Fibroblast of mammary gland (primary cell): ENCODE results near the gene PRSS36.

Experiments
- DNase-seq: peaks from one replicate; pipeline ENCODE4 v3.0.0-alpha.2; 2010; ENCODE audit warnings: low read depth
- H3K4me3 ChIP-seq: 2 replicates; pipeline ENCODE4 v1.5.1; 2011; ENCODE audit warnings: low read depth, mild to moderate bottlenecking, low read length, moderate library complexity; ENCODE audit not compliant: control insufficient read depth
- TF ChIP-seq, protein P1 (sequence below): conservative IDR thresholded peaks from 2 replicates; pipeline ENCODE4 v1.5.1; 2011; ENCODE audit warnings: low read depth, low read length, inconsistent platforms; ENCODE audit not compliant: control insufficient read depth, insufficient read depth

The PRSS36 gene

DNA sequence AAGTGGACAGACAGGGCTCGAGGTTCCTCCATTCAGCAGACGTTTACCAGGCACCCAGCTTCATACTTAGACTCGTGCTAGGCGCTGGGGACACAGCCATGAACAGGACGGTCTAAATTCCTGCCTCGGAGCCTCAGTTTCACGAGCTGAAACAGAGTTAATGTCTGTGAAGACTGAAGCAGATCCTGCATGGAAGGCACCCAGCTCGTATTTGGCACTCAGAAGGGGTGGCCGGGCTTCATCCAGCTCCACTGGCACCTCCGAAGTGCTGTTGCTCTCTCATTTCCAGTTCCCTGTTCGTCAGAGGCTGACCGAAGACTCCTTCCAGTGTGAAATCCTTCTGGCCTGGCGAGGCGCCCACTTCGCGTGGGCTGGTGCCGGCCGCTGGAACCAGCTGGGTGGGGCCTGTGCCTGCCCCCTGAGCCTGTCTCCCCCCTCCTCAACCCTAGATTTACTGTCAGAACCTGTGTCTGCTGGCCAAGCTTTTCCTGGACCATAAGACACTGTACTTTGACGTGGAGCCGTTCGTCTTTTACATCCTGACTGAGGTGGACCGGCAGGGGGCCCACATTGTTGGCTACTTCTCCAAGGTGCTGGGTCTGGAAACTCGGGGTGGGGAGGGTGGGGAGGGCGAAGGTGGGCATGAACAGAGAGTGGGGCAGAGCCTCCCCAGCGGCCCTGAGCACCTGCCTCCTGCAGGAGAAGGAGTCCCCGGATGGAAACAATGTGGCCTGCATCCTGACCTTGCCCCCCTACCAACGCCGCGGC, 20.1 kb downstream of the PRSS36 start:
- no peak overlapping the region for H3K4me3 ChIP-seq
- TF ChIP-seq, protein P1, sequence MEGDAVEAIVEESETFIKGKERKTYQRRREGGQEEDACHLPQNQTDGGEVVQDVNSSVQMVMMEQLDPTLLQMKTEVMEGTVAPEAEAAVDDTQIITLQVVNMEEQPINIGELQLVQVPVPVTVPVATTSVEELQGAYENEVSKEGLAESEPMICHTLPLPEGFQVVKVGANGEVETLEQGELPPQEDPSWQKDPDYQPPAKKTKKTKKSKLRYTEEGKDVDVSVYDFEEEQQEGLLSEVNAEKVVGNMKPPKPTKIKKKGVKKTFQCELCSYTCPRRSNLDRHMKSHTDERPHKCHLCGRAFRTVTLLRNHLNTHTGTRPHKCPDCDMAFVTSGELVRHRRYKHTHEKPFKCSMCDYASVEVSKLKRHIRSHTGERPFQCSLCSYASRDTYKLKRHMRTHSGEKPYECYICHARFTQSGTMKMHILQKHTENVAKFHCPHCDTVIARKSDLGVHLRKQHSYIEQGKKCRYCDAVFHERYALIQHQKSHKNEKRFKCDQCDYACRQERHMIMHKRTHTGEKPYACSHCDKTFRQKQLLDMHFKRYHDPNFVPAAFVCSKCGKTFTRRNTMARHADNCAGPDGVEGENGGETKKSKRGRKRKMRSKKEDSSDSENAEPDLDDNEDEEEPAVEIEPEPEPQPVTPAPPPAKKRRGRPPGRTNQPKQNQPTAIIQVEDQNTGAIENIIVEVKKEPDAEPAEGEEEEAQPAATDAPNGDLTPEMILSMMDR = peak; percentile 17
- DNase-seq = peak; percentile 61

DNA sequence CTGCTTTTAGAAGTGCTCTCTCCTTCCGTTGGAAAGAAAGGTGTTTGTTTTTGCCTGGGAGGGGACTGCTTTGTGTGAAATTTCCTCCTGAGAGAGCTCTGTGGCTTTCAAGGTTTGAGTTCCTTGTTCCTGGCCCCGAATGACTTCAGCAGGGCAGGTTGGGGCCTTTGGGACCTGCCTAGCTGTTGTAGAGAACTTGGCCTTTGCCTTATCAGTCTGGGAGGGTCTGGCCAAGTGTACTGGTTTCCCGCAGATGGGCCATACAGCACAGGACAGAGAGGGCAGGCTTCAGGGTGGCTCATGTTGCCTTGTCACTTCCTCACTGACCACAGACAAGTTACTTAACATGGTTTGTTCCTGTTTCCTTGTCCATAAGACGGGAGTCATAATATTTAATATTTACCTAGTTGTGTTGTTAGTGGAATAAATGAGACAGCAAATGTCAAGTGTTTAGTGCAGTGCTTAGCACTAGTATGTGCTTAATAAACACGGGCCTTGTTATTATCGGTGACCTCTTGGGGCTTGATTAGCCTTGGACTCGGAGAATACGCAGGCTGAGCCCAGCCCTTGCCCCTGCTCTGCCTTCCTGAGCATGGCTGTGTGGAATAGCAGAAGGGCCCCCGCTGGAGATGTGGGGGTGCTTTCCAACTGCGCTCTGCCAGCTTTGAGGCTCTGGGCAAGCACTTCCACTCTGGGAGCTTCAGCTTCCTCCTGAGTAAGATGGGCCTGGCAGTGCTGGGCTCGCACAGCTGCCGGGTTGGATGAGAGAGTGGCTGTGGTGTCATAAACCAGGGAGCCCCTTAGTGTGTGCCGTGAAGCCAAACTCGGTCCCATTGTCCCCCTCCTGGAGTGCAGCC, 20.9 kb downstream of the PRSS36 start:
- H3K4me3 ChIP-seq = no peak overlapping the region
- TF ChIP-seq, protein P1 = no peak
- DNase-seq = no peak

DNA sequence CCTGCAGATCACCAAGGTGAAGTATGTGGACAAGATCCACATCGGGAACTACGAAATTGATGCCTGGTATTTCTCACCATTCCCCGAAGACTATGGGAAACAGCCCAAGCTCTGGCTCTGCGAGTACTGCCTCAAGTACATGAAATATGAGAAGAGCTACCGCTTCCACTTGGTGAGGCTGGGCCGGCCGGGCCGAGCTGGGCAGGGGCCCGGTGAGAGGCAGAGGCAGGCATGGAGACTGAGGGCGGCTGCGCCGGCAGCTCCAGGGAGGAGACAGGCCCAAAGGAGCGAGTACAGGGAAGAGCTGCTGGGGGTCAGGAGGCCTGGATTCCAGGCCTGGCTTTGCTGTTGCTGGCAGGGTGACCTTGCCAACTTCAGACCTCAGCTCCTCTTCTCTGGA, 22.7 kb downstream of the PRSS36 start:
- TF ChIP-seq, protein P1 = no peak
- H3K4me3 ChIP-seq = no peak overlapping the region
- DNase-seq = no peak

DNA sequence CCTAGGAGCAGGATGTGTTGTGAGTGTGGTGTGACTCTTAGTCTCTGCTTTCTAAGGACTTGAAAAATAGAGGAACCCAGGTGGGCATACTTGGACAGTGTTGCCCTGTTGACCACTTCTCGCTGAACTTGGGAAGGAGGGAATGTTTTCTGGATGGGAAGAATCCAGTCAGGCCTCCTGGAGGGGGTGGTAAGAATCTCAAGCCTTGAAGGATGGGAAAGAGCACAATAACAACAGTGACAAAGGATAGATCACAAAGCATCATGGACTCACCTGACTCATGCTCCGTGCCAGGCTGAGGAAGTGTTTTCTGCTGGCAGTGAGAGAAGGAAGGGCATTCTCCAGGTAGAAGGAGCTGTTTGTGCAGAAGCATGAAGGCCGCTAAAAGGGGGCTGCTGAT, 24.0 kb downstream of the PRSS36 start:
- TF ChIP-seq, protein P1 = no peak
- no peak for DNase-seq
- H3K4me3 ChIP-seq = no peak overlapping the region

DNA sequence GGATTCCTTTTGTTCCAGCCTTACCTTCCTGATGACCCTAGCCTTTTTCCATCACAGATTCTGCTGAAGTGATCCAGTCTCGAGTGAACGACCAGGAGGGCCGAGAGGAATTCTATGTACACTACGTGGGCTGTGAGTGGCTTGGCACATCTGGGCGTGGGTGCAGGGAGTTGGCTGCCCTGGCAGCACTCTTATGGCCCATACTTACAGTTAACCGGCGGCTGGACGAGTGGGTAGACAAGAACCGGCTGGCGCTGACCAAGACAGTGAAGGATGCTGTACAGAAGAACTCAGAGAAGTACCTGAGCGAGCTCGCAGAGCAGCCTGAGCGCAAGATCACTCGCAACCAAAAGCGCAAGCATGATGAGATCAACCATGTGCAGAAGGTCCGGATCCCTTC, 29.7 kb downstream of the PRSS36 start:
- H3K4me3 ChIP-seq = no peak overlapping the region
- TF ChIP-seq, protein P1 = no peak
- DNase-seq = no peak

DNA sequence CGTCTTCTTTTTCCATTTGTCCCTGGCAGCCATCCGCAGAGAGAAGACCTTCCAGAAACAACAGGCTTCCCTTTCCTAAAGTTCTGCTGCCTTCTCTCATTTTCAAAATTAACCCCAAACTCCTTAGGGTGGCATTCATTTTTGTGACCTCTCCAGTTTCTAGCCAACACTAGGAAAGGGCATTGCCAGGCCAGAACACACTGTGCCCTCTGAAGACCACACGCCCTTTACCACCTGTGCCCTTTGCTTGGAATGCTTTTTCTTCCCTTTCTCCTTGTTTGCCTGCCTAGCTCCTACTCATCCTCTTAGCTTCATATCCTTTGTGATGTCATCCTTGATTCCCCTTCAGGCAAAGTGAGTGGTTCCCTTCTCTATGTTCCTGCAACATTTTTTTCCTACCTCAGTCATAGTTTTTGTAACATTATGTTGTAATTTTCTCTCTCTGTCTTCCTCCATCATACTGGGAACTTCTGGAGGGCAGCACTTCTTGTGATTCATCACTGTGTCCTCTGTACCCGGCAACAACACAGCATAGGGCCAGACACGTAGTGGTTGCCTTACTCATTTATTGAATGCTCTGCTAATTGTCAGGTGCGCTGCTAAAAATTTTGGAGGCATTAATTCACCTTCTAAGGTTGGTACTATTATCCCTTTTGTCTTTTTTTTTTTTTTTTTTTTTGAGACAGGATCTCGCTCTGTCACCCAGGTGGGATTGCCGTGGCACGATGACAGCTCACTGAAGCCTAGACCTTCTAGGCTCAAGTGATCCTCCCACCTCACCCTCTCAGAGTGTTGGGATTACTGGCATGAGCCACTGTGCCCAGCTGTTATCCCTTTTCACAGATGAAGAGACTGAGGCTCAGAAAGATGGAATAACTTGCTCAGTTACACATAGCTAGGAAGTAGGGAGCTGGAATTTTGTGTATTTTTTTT, 31.4 kb downstream of the PRSS36 start:
- peak; percentile 90 for DNase-seq

More for the DNA sequence above, 31.4 kb downstream of the PRSS36 start:
- TF ChIP-seq, protein P1 = no peak
- H3K4me3 ChIP-seq = peak overlapping the region; percentile 87
